Measurements from ENCODE around the gene PCDH9.

DNA sequence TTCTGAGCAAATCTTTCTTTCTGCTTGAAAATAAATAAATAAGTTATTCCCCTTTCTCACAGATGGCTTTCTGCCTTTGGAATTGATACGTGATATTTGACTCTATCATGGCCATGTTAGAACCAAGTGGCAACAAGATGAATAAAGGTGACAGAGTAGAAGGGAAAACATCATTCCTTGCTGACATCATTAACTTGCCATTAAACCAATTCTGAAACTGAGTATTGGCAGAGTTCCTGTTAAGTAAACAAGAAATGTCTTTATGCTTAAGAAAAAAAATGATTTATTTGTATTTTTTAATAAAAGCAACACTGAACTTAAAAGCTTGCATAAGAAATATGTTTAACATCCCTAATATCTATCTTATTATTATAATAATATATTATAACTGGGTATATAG is 828.1 kb downstream of the PCDH9 start:
- TF ChIP-seq POLR2AphosphoS5 (IDR thresholded peaks at IDR 0.05; ENCODE audit: low read depth, low read length) (no peak), TCF7L2 (IDR thresholded peaks at IDR 0.05; ENCODE audit: low read depth, low read length) (no peak)
- TF ChIP-seq, protein P1, sequence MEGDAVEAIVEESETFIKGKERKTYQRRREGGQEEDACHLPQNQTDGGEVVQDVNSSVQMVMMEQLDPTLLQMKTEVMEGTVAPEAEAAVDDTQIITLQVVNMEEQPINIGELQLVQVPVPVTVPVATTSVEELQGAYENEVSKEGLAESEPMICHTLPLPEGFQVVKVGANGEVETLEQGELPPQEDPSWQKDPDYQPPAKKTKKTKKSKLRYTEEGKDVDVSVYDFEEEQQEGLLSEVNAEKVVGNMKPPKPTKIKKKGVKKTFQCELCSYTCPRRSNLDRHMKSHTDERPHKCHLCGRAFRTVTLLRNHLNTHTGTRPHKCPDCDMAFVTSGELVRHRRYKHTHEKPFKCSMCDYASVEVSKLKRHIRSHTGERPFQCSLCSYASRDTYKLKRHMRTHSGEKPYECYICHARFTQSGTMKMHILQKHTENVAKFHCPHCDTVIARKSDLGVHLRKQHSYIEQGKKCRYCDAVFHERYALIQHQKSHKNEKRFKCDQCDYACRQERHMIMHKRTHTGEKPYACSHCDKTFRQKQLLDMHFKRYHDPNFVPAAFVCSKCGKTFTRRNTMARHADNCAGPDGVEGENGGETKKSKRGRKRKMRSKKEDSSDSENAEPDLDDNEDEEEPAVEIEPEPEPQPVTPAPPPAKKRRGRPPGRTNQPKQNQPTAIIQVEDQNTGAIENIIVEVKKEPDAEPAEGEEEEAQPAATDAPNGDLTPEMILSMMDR (IDR thresholded peaks at IDR 0.05), result no peak
- TF ChIP-seq, protein P2, sequence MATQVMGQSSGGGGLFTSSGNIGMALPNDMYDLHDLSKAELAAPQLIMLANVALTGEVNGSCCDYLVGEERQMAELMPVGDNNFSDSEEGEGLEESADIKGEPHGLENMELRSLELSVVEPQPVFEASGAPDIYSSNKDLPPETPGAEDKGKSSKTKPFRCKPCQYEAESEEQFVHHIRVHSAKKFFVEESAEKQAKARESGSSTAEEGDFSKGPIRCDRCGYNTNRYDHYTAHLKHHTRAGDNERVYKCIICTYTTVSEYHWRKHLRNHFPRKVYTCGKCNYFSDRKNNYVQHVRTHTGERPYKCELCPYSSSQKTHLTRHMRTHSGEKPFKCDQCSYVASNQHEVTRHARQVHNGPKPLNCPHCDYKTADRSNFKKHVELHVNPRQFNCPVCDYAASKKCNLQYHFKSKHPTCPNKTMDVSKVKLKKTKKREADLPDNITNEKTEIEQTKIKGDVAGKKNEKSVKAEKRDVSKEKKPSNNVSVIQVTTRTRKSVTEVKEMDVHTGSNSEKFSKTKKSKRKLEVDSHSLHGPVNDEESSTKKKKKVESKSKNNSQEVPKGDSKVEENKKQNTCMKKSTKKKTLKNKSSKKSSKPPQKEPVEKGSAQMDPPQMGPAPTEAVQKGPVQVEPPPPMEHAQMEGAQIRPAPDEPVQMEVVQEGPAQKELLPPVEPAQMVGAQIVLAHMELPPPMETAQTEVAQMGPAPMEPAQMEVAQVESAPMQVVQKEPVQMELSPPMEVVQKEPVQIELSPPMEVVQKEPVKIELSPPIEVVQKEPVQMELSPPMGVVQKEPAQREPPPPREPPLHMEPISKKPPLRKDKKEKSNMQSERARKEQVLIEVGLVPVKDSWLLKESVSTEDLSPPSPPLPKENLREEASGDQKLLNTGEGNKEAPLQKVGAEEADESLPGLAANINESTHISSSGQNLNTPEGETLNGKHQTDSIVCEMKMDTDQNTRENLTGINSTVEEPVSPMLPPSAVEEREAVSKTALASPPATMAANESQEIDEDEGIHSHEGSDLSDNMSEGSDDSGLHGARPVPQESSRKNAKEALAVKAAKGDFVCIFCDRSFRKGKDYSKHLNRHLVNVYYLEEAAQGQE (IDR thresholded peaks at IDR 0.05; ENCODE audit: insufficient read depth in 1 of 2, low read depth in 2 of 2, low read length in 1 of 2), result no peak
